ENCODE data around the gene NES.
"Not testable (repeated sequence)": the region's sequence is repeated elsewhere in the genome, so short reads cannot be mapped to it uniquely, and the experiment has no call there.

NES gene

DNA sequence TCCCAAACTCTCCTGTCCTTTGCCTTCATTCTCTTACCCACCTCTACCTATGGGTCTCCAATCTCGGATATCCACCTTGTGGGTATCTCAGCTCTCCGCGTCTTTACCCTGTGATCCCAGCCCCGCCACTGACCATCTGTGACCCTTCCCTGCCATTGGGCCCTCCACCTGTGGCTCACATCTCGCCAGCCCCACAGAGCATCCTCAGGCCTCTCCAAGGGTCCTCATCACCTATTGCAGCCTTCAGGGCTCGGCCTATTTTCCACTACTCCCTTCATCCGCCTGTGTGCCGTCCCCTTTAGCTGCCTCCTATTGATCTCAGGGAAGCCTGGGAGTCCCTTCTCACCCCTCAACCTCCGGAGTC is 24.2 kb downstream of the NES start:
- no peak for DNase-seq (ENCODE audit: low read depth, low spot score)
- no peak overlapping the region for H3K27ac ChIP-seq

- DNase-seq (ENCODE audit: low read depth, low spot score) = no peak
- no peak overlapping the region for H3K27ac ChIP-seq
These were observed 24.8 kb downstream of the NES start for GRCh38 chr1:156652131-156652991.

DNA sequence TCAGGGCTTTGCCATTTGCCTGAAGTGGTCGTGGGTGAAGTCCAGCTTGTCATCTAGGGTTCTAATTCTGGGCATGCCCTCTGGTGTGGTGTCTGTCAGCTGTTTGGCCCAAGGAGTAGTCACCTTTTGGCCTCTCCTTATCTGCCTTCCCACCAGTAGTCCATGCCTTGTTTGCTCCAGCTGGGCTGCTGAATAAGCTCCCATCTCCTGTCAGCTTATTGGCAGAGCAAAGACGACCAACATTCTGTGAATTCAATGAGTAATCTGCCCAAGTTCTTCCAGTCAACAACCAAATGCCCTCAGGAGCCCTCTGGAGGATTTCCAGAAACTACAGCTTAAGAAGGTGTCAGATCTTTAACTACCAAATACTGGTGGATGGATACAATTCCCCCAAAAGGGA is 28.3 kb downstream of the NES start:
- no peak for DNase-seq (ENCODE audit: low read depth, low spot score)
- no peak overlapping the region for H3K27ac ChIP-seq

GRCh38 chr1:156648496-156648895 is 28.7 kb downstream of the NES start:
- H3K27ac ChIP-seq = no peak overlapping the region
- no peak for DNase-seq (ENCODE audit: low read depth, low spot score)

DNA sequence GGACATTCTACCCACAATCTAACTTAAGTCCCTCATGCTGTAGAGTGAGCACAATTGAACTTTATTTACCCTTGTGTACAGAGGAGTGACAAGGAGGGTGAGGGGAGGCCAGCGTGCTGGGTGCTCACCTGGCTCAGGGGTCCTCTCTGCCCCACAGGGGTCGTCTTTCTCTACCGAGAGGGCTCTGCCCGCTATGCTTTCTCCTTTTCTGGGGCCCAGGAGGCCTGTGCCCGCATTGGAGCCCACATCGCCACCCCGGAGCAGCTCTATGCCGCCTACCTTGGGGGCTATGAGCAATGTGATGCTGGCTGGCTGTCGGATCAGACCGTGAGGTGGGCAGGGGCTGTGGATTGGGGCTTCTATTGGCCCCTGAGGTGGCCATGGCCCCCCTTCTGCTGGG is 29.9 kb downstream of the NES start:
- no peak overlapping the region for H3K27ac ChIP-seq
- DNase-seq (ENCODE audit: low read depth, low spot score) = no peak

GRCh38 chr1:156646738-156647211 is 30.4 kb downstream of the NES start:
- DNase-seq (ENCODE audit: low read depth, low spot score) = no peak
- no peak overlapping the region for H3K27ac ChIP-seq

- no peak for DNase-seq (ENCODE audit: low read depth, low spot score)
- H3K27ac ChIP-seq = no peak overlapping the region
These were observed 31.5 kb downstream of the NES start for GRCh38 chr1:156645666-156646065.

DNA sequence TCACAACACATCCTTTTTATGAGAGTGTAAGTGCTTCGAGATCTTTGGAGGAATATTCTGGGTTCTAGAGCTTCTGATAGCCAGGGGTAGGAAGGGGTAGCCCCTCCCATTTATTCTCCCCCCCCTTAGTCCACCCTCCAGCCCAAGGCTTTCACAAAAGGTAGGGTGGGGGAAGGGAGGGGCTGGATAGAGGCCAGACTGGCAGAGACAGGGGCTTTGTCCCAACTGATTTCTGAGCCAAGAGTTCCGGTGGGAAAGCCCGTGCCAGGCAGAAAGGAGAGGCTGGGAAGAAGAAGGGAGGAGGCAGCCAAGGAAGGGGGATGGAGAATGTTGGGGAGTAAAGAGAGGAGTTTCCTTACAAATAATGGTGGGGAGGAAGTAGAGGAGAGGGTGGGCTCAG is 32.2 kb downstream of the NES start:
- no peak overlapping the region for H3K27ac ChIP-seq
- DNase-seq (ENCODE audit: low read depth, low spot score) = no peak

GRCh38 chr1:156644640-156645039 is 32.6 kb downstream of the NES start:
- no peak overlapping the region for H3K27ac ChIP-seq

GRCh38 chr1:156644146-156644545 is 33.1 kb downstream of the NES start:
- H3K27ac ChIP-seq = no peak overlapping the region
- DNase-seq (ENCODE audit: low read depth, low spot score) = no peak

More at GRCh38 chr1:156644640-156645039, 32.6 kb downstream of the NES start:
- DNase-seq (ENCODE audit: low read depth, low spot score) = no peak

DNA sequence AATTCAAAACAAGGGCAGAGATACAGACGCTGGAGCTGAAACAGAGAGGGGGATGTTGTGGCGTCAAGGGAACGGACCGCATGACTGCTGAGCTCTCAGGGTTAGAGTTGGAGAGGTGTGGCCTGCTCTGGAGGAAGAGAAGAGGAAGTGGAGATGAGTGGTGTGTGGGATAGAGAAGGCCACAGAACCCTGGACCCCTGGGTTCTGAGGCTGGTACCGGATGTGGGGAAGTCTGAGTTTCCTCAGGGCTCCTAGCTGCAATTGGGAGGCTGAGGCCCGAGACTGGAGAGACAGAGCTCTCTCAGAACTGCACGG is 33.5 kb downstream of the NES start:
- no peak for DNase-seq (ENCODE audit: low read depth, low spot score)
- H3K27ac ChIP-seq = no peak overlapping the region

- DNase-seq (ENCODE audit: low read depth, low spot score) = no peak
- no peak overlapping the region for H3K27ac ChIP-seq
These were observed 34.0 kb downstream of the NES start for GRCh38 chr1:156643049-156643777.

DNA sequence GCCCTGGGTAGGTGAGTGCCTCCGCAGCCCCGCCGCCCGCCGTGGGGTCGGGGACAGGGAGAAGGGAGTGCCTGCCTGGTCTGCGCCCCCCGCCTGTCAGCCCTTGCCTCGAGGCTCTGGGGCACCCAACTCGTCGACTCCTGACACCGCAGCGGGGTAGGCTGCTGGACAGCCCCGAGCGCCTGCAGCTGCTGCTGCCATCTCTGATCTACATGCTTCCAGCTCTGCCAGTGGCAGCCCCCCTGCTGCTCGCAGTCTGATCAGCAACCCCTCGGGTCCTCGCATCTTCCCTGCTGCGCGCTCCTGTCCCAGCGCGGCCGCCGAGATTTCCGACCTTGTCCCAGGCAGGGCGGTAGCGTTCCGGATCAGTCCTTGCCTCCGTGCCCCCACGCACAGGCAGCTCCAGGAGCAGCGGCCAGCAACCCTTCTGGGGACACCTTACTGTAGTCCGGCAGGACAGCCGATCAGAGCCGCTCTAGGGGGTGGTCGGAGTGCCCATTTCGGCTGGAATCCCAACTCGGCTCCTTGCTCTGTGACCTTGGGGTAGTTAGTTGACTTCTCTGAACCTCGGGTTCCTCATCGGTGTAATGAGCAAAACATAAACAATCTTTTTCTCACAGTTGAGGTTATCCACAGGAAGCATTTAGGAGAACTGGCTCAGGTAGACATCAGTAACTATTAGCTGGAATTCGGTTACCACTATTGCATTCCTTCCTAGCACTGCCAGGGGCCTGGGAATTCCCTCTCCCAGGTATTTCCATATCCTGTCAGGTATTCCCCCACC is 34.8 kb downstream of the NES start:
- no peak for DNase-seq (ENCODE audit: low read depth, low spot score)
- no peak overlapping the region for H3K27ac ChIP-seq

GRCh38 chr1:156641761-156642264 is 35.4 kb downstream of the NES start, which contains the start of gene BCAN:
TSS of gene BCAN (plus strand) at chr1:156642117. CDS start at chr1:156646055, 3,938 bp downstream.
- DNase-seq (ENCODE audit: low read depth, low spot score) = no peak
- H3K27ac ChIP-seq = no peak within 1 kb of the TSS

- no peak for DNase-seq (ENCODE audit: low read depth, low spot score)
- H3K27ac ChIP-seq = no peak overlapping the region
These were observed 36.1 kb downstream of the NES start for GRCh38 chr1:156640842-156641706.

DNA sequence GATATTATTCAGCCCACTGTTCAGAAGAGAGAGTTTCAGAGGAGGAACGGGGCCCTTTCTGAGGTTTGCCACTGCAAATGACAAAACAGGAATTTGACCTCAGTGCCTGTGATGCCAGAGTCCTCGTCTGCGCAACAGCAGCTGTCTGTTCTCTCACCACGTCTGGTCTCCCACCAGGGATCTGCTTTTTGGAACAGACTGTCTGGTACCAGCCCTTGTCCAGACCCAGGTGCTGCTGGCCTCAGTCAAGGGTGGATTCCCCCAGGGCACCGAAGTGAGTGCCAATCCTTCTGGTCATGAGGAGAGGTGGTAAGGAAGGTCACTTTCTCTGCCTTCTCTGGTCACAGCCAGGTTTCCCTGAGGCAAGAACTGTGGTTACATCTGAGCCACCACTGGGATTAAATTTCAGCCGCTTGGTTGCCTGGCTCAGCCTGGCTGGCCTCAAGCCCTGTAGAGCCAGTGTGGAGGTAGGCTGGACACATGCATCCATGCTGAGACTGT is 37.6 kb downstream of the NES start:
- H3K27ac ChIP-seq = no peak overlapping the region
- DNase-seq (ENCODE audit: low read depth, low spot score) = no peak

- no peak overlapping the region for H3K27ac ChIP-seq
- no peak for DNase-seq (ENCODE audit: low read depth, low spot score)
These were observed 38.8 kb downstream of the NES start for GRCh38 chr1:156638189-156638985.

DNA sequence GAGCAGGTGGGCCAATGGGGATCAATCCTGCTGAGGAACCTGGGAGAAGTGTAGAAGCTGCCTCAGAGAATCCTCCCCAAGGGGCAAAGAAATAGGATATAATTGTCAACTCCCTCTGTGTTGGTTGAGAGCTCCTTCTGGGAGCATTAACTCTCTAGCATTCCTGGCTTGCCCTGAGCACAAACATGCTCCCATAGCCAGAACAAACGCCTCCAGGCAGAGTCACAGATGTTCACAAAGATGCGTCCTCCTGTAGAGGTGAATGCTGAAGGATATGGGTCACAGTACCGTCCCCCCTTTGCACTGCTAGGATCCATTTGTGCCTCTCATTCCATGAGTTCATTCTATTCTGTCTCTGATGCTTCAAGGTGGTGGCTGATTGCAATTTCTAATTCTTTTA is 44.9 kb downstream of the NES start:
- no peak for DNase-seq (ENCODE audit: low read depth, low spot score)
- no peak overlapping the region for H3K27ac ChIP-seq

DNA sequence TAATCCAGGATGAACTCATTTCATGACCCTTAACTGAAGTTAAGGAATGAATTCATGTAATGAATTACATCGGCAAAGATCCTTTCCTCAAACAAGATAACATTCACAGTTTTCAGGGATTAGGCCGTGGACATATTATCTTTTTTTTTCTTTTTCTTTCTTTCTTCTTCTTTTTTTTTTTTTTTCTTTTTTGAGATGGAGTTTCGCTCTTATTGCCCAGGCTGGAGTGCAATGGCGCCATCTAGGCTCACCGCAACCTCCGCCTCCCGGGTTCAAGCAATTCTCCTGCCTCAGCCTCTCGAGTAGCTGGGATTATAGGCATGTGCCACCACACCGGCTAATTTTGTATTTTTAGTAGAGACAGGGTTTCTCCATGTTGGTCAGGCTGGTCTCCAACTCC is 46.1 kb downstream of the NES start:
- not testable (repeated sequence) for DNase-seq (ENCODE audit: low read depth, low spot score); H3K27ac ChIP-seq

Data from epithelial cell of prostate (primary cell).